C4-2B (cell line): Measurements from ENCODE around the gene CDA.

Source experiments
- ZFX ChIP-seq: fragments of 450-650 bp; IDR thresholded peaks from 2 replicates; pipeline ENCODE4 v1.6.1; 2017
- TF ChIP-seq, protein P1 (sequence below): fragments of 450-650 bp; conservative IDR thresholded peaks from 2 replicates; pipeline ENCODE4 v1.5.1; 2017; ENCODE audit warnings: mild to moderate bottlenecking

DNA sequence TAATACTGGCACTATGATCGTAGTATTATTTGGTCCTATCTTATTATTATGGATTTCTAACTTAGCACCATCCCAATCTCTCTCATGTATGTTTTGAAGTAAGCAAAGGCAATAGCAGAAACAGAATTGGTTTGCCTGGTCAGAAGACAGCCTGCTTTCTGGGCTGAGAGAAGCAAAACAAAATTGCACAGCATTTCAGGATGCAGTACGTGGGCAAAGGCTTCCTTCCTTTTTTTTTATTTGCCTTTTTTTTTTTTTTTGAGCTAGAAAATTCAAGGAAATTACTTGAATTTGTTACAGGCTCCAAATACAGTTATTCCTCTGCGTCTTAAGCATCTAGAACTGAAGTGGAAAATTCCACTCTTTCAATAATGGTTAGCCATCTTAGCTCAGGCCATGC is 8.8 kb downstream of the CDA start:
- TF ChIP-seq, protein P1, sequence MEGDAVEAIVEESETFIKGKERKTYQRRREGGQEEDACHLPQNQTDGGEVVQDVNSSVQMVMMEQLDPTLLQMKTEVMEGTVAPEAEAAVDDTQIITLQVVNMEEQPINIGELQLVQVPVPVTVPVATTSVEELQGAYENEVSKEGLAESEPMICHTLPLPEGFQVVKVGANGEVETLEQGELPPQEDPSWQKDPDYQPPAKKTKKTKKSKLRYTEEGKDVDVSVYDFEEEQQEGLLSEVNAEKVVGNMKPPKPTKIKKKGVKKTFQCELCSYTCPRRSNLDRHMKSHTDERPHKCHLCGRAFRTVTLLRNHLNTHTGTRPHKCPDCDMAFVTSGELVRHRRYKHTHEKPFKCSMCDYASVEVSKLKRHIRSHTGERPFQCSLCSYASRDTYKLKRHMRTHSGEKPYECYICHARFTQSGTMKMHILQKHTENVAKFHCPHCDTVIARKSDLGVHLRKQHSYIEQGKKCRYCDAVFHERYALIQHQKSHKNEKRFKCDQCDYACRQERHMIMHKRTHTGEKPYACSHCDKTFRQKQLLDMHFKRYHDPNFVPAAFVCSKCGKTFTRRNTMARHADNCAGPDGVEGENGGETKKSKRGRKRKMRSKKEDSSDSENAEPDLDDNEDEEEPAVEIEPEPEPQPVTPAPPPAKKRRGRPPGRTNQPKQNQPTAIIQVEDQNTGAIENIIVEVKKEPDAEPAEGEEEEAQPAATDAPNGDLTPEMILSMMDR = no peak
- no peak for TF ChIP-seq ZFX
